HepG2 (cell line): ENCODE results near the gene LILRB3. TPM values are rescaled to one million over a fixed set of nuclear protein-coding genes. Genes with fewer than 3 reads are reported as not detected.
A peak's percentile ranks its signal among the peaks of the same experiment; 100 is the strongest.

Experiments used
- FOXJ3 ChIP-seq: sonication (generic); formaldehyde crosslinking; IDR thresholded peaks from 2 replicates; pipeline ENCODE4 v1.4.0; 2020; ENCODE audit warnings: missing genetic modification reagents, mild to moderate bottlenecking, borderline replicate concordance
- HIVEP1 ChIP-seq: sonication (generic); formaldehyde crosslinking; IDR thresholded peaks from 2 replicates; pipeline ENCODE4 v1.4.0; 2020; ENCODE audit warnings: mild to moderate bottlenecking, missing genetic modification reagents
- KAT2B ChIP-seq: fragments of 150-350 bp; IDR thresholded peaks from 2 replicates; pipeline ENCODE4 v1.6.1; 2014; ENCODE audit warnings: low read depth, low read length, borderline replicate concordance
- MAZ ChIP-seq, 2 experiments: sonication (generic) in 1 of 2; formaldehyde crosslinking in 1 of 2; IDR thresholded peaks; 2 replicates each; pipeline versions ENCODE4 v1.5.0 to v1.6.1; 2012 to 2020; ENCODE audit warnings: low read depth in 2 of 2, mild to moderate bottlenecking in 2 of 2, borderline replicate concordance in 1 of 2, improper control_type of control experiment in 1 of 2, low read length in 1 of 2, missing genetic modification reagents in 1 of 2, moderate library complexity in 1 of 2
- SNAI1 ChIP-seq: sonication (generic); formaldehyde crosslinking; IDR thresholded peaks from 2 replicates; pipeline ENCODE4 v1.5.0; 2020; ENCODE audit warnings: mild to moderate bottlenecking, missing genetic modification reagents, borderline replicate concordance
- SRY ChIP-seq: sonication (generic); formaldehyde crosslinking; IDR thresholded peaks from 2 replicates; pipeline ENCODE4 v1.8.0; 2022; ENCODE audit warnings: mild to moderate bottlenecking, missing genetic modification reagents
- ZNF101 ChIP-seq: sonication (generic); formaldehyde crosslinking; IDR thresholded peaks from 2 replicates; pipeline ENCODE4 v1.4.0; 2020; ENCODE audit warnings: mild to moderate bottlenecking, low read depth, missing genetic modification reagents, borderline replicate concordance
- ZNF646 ChIP-seq: sonication (generic); formaldehyde crosslinking; IDR thresholded peaks from 2 replicates; pipeline ENCODE4 v1.9.0; 2021; ENCODE audit warnings: mild to moderate bottlenecking, missing genetic modification reagents
- ZNF879 ChIP-seq: sonication (generic); formaldehyde crosslinking; IDR thresholded peaks from 2 replicates; pipeline ENCODE4 v1.8.1; 2023; ENCODE audit warnings: missing genetic modification reagents
- polyA plus RNA-seq, 8 experiments: library from polyadenylated mRNA; depleted of rRNA in 3 of 8; stranded (reverse) in 7 of 8; unstranded in 1 of 8; fragments of >200 nt; fragmentation: Illumina TruSeq in 4 of 8; extraction: Trizol in 4 of 8; gene quantifications; 2 replicates each; pipeline versions ENCODE4 v1.2.1 to v1.2.3, GENCODE V29; 2011 to 2016; ENCODE audit warnings: low read depth in 4 of 8, missing spikeins in 1 of 8, mixed read lengths in 1 of 8; ENCODE audit not compliant: insufficient read depth in 1 of 8
- total RNA-seq, 5 experiments: library from RNA; depleted of rRNA; stranded (reverse); fragments of >200 nt; fragmentation: Illumina TruSeq; extraction: Trizol; gene quantifications; 2 replicates each; pipeline ENCODE4 v1.2.3, GENCODE V29; 2016; ENCODE audit warnings: low read depth in 1 of 5
- TF ChIP-seq, protein P1 (sequence below): sonication (generic); formaldehyde crosslinking; IDR thresholded peaks from 2 replicates; pipeline ENCODE4 v1.5.0; 2020; ENCODE audit warnings: mild to moderate bottlenecking, missing genetic modification reagents
- TF ChIP-seq, protein P2 (sequence below): IDR thresholded peaks from 2 replicates; pipeline ENCODE4 v1.6.1; 2016; ENCODE audit warnings: missing genetic modification reagents, missing compliant biosample characterization
- TF ChIP-seq, protein P3 (sequence below): sonication (generic); formaldehyde crosslinking; IDR thresholded peaks from 2 replicates; pipeline ENCODE4 v1.4.0; 2020; ENCODE audit warnings: missing genetic modification reagents, mild to moderate bottlenecking, borderline replicate concordance
- TF ChIP-seq, protein P4 (sequence below): sonication (generic); formaldehyde crosslinking; IDR thresholded peaks from 2 replicates; pipeline ENCODE4 v1.4.0; 2020; ENCODE audit warnings: missing genetic modification reagents, borderline replicate concordance

Gene LILRB3
- total and polyA plus RNA-seq, 2 of the 13 experiments (the other 11 are each of a cell fraction or from before 2014, with no cell fraction given), result 0.22 TPM; not detected in 1

GRCh38 chr19:54207983-54208783 lies 14.6 kb downstream of the LILRB3 start (continued):
- TF ChIP-seq FOXJ3 (CRISPR knock-in tag) (no peak), ZNF101 (CRISPR knock-in tag) (no peak), KAT2B (no peak), SNAI1 (CRISPR knock-in tag) (no peak), ZNF646 (CRISPR knock-in tag) (no peak), ZNF879 (no peak), SRY (CRISPR knock-in tag) (0 out of 2 replicates have a peak, but pooled peaks have one; percentile 10), HIVEP1 (CRISPR knock-in tag) (no peak), MAZ (IDR thresholded peaks at IDR 0.05; ENCODE audit: borderline replicate concordance, low read depth, low read length) (no peak), MAZ (CRISPR knock-in tag; IDR thresholded peaks at IDR 0.05; ENCODE audit: low read depth) (peak; percentile 36; the same call in 1 of the 2 replicates)
- TF ChIP-seq, protein P1, sequence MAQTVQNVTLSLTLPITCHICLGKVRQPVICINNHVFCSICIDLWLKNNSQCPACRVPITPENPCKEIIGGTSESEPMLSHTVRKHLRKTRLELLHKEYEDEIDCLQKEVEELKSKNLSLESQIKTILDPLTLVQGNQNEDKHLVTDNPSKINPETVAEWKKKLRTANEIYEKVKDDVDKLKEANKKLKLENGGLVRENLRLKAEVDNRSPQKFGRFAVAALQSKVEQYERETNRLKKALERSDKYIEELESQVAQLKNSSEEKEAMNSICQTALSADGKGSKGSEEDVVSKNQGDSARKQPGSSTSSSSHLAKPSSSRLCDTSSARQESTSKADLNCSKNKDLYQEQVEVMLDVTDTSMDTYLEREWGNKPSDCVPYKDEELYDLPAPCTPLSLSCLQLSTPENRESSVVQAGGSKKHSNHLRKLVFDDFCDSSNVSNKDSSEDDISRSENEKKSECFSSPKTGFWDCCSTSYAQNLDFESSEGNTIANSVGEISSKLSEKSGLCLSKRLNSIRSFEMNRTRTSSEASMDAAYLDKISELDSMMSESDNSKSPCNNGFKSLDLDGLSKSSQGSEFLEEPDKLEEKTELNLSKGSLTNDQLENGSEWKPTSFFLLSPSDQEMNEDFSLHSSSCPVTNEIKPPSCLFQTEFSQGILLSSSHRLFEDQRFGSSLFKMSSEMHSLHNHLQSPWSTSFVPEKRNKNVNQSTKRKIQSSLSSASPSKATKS (CRISPR knock-in tag), result no peak
- TF ChIP-seq, protein P2, sequence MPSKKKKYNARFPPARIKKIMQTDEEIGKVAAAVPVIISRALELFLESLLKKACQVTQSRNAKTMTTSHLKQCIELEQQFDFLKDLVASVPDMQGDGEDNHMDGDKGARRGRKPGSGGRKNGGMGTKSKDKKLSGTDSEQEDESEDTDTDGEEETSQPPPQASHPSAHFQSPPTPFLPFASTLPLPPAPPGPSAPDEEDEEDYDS, result no peak
- TF ChIP-seq, protein P3, sequence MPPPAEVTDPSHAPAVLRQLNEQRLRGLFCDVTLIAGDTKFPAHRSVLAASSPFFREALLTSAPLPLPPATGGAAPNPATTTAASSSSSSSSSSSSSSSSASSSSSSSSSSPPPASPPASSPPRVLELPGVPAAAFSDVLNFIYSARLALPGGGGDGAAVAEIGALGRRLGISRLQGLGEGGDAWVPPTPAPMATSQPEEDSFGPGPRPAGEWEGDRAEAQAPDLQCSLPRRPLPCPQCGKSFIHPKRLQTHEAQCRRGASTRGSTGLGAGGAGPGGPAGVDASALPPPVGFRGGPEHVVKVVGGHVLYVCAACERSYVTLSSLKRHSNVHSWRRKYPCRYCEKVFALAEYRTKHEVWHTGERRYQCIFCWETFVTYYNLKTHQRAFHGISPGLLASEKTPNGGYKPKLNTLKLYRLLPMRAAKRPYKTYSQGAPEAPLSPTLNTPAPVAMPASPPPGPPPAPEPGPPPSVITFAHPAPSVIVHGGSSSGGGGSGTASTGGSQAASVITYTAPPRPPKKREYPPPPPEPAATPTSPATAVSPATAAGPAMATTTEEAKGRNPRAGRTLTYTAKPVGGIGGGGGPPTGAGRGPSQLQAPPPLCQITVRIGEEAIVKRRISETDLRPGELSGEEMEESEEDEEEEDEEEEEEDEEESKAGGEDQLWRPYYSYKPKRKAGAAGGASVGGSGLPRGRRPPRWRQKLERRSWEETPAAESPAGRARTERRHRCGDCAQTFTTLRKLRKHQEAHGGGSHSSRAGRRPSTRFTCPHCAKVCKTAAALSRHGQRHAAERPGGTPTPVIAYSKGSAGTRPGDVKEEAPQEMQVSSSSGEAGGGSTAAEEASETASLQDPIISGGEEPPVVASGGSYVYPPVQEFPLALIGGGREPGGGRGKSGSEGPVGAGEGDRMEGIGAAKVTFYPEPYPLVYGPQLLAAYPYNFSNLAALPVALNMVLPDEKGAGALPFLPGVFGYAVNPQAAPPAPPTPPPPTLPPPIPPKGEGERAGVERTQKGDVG (CRISPR knock-in tag), result peak; percentile 28; the same call in 1 of the 2 replicates
- TF ChIP-seq, protein P4, sequence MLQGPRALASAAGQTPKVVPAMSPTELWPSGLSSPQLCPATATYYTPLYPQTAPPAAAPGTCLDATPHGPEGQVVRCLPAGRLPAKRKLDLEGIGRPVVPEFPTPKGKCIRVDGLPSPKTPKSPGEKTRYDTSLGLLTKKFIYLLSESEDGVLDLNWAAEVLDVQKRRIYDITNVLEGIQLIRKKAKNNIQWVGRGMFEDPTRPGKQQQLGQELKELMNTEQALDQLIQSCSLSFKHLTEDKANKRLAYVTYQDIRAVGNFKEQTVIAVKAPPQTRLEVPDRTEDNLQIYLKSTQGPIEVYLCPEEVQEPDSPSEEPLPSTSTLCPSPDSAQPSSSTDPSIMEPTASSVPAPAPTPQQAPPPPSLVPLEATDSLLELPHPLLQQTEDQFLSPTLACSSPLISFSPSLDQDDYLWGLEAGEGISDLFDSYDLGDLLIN (CRISPR knock-in tag), result no peak
